GM12865 (cell line): ENCODE measurements around the gene RETREG1.

Experiments
- DNase-seq: peaks from one replicate; pipeline ENCODE4 v3.0.0; 2010; ENCODE audit warnings: low read depth
- H3K4me3 ChIP-seq: 2 replicates; pipeline ENCODE4 v1.5.1; 2011; ENCODE audit warnings: mild to moderate bottlenecking, low read depth, low read length, control low read depth
- TF ChIP-seq, protein P1 (sequence below): IDR thresholded peaks from 2 replicates; pipeline ENCODE4 v1.5.1; 2011; ENCODE audit warnings: low read length, control low read depth, low read depth, inconsistent platforms; ENCODE audit not compliant: insufficient read depth; ENCODE audit errors: missing control alignments

RETREG1 gene

GRCh38 chr5:16595881-16596580 lies 20.8 kb downstream of the RETREG1 start:
- H3K4me3 ChIP-seq: no peak overlapping the region
- TF ChIP-seq, protein P1, sequence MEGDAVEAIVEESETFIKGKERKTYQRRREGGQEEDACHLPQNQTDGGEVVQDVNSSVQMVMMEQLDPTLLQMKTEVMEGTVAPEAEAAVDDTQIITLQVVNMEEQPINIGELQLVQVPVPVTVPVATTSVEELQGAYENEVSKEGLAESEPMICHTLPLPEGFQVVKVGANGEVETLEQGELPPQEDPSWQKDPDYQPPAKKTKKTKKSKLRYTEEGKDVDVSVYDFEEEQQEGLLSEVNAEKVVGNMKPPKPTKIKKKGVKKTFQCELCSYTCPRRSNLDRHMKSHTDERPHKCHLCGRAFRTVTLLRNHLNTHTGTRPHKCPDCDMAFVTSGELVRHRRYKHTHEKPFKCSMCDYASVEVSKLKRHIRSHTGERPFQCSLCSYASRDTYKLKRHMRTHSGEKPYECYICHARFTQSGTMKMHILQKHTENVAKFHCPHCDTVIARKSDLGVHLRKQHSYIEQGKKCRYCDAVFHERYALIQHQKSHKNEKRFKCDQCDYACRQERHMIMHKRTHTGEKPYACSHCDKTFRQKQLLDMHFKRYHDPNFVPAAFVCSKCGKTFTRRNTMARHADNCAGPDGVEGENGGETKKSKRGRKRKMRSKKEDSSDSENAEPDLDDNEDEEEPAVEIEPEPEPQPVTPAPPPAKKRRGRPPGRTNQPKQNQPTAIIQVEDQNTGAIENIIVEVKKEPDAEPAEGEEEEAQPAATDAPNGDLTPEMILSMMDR: no peak

GRCh38 chr5:16593628-16594027 lies 23.2 kb downstream of the RETREG1 start:
- H3K4me3 ChIP-seq: no peak overlapping the region
- TF ChIP-seq, protein P1: no peak
- DNase-seq: no peak

More at GRCh38 chr5:16595881-16596580, 20.8 kb downstream of the RETREG1 start:
- DNase-seq: no peak

DNA sequence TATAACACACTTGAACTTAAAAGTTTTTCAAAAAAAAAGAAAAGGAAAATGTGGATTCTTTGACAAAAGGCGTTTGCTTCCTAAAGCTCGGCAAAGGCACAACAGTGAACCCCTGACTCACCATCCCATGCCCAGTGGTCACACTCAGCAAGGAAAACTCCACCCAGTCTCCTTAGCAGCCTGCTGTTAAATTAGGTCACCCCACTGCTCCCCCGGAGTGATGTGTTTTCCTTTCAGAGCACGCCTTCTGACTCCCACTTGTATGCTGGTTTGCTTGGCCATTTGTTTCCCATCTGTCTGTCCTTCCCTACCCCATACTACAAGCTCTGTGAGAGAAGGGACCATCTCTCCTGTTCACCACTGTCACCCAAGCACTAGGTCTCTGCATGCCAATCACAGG lies 23.8 kb downstream of the RETREG1 start:
- no peak overlapping the region for H3K4me3 ChIP-seq
- TF ChIP-seq, protein P1: no peak
- no peak for DNase-seq

DNA sequence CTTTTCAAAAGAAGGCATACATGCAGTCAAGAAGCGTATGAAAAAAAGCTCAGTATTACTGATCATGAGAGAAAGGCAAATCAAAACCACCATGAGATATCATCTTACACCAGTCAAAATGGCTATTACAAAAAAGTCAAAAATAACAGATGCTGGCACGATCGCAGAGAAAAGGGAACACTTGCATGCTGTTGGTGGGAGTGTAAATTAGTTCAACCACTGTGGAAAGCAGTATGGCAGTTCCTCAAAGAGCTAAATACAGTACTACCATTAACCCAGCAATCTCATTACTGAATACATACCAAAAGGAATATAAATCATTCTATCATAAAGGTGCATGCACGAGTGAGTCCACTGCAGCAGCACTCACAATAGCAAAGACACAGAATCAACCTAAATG lies 24.5 kb downstream of the RETREG1 start:
- TF ChIP-seq, protein P1: no peak
- no peak overlapping the region for H3K4me3 ChIP-seq
- DNase-seq: no peak

DNA sequence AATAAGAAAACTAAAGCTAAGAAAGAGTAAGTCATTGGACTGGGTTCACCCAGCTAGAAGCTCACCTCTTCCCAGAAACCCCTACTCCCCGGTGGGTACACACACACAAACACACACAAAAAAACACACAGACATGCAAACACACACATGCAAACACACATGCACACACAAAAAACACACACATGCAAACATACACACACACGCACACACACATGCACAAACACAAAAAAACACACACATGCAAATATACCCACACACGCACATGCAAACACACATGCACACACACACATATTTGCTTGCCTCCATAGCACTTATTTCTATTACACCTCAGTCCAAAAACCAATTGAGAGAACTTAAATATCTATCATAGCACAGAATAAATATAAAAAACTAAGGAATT lies 26.1 kb downstream of the RETREG1 start:
- H3K4me3 ChIP-seq: no peak overlapping the region
- DNase-seq: no peak
- TF ChIP-seq, protein P1: no peak

GRCh38 chr5:16589658-16590057 lies 27.1 kb downstream of the RETREG1 start:
- H3K4me3 ChIP-seq: no peak overlapping the region
- DNase-seq: no peak
- TF ChIP-seq, protein P1: no peak

DNA sequence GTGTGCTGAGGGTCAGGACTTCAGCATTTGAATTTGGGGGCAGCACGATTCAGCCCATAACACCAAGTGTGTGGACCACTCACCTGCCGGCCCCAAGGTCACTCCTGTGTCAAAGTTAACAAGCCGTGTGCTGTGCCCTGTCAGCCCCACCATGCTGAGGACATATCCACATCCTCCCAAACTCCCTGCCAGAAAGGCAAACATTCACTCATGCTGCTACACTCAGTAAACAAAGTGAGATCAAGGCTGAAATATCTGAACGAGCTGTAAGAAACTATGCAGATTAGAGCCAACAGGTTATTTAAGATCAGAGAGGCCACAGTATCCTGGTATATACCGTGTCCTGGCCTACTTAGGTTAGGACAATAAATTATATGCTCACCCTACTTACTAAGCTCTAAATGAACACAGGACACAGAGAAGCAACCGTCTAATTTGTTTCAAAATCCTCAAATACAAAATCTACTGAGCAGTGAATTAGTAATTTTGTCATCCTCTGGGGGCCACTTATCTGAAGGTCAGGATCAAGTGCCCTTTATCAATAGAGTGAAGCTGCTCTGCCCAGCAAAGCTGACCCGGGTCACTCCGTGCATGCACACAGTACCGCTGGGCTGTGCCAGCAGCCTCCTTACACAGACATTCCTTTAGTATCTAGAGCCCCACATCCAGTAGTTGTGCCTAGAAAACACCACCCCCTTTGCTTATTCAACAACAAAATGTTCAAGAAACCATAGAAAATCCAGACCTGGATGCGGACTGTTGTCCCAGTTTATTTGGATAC lies 28.2 kb downstream of the RETREG1 start:
- no peak for DNase-seq
- TF ChIP-seq, protein P1: no peak
- no peak overlapping the region for H3K4me3 ChIP-seq
